Measurements from ENCODE around the gene PTPRG. TPM values are rescaled to one million over a fixed set of nuclear protein-coding genes. Genes with fewer than 3 reads are reported as not detected.

Gene PTPRG
- total and polyA plus RNA-seq, 2 experiments from 2014 or later = 24.4 to 131 TPM

GRCh38 chr3:62261736-62262135 is 700.4 kb downstream of the PTPRG start:
- H3F3A ChIP-seq (replicated peaks; ENCODE audit: low read depth) = no peaks in the 10 kb centered on the region
- peaks cover 4% of the 10 kb centered on the region for H3K27me3 Mint-ChIP-seq (ENCODE audit: insufficient read depth, low read depth, poor library complexity)
- ATAC-seq (no peak), DNase-seq (ENCODE audit: low spot score) (no peak)
- H3K4me2 ChIP-seq = no peak overlapping the region
- peaks cover 4% of the 10 kb centered on the region; the same call in 1 of the 2 replicates for H3K36me3 ChIP-seq (ENCODE audit: insufficient read depth)
- no peak overlapping the region for H3K4me3 Mint-ChIP-seq
- H3K27ac ChIP-seq (ENCODE audit: low read depth) = no peak overlapping the region
- peaks cover 12% of the 10 kb centered on the region for H3K36me3 Mint-ChIP-seq (ENCODE audit: low read depth)
- no peaks in the 10 kb centered on the region for H3K9me3 Mint-ChIP-seq
- H2AFZ ChIP-seq = no peak overlapping the region
- no peaks in the 10 kb centered on the region for H3K9me2 ChIP-seq (ENCODE audit: insufficient read depth)
- H3K27ac Mint-ChIP-seq = no peak overlapping the region
- peaks cover 24% of the 10 kb centered on the region for H3K4me1 Mint-ChIP-seq
- no peak overlapping the region for H3K4me3 ChIP-seq
- H3K79me2 ChIP-seq (replicated peaks; ENCODE audit: insufficient read depth) = no peaks in the 10 kb centered on the region
- no peaks in the 10 kb centered on the region for H4K20me1 ChIP-seq (replicated peaks; ENCODE audit: insufficient read depth)
- TF ChIP-seq ZNF331 (CRISPR knock-in tag; IDR thresholded peaks at IDR 0.05; ENCODE audit: low read depth) = no peak
- no peak for TF ChIP-seq ETS1 (IDR thresholded peaks at IDR 0.05)
- TF ChIP-seq EZH2phosphoT487 (IDR thresholded peaks at IDR 0.05; ENCODE audit: unreplicated experiment) = no peak
- no peak for TF ChIP-seq ZNF114 (CRISPR knock-in tag; IDR thresholded peaks at IDR 0.05)
- TF ChIP-seq CREB1 (CRISPR knock-in tag; IDR thresholded peaks at IDR 0.05; ENCODE audit: low read depth) = no peak
- no peak for TF ChIP-seq POLR2AphosphoS5 (IDR thresholded peaks at IDR 0.05; ENCODE audit: low read depth)
- TF ChIP-seq ZNF462 (CRISPR knock-in tag; IDR thresholded peaks at IDR 0.05) = no peak
- TF ChIP-seq EZH2 (IDR thresholded peaks at IDR 0.05; ENCODE audit: low read depth, unreplicated experiment) = no peak
- no peak for TF ChIP-seq JUNB (IDR thresholded peaks at IDR 0.05; ENCODE audit: unreplicated experiment)
- no peak for TF ChIP-seq NANOG (IDR thresholded peaks at IDR 0.05; ENCODE audit: borderline replicate concordance)
- no peak for TF ChIP-seq CTCF (conservative IDR thresholded peaks at IDR 0.05; ENCODE audit: low read depth in 2 of 2)
- no peak for TF ChIP-seq REST (IDR thresholded peaks at IDR 0.05; ENCODE audit: unreplicated experiment)
- no peak for TF ChIP-seq STAT1 (IDR thresholded peaks at IDR 0.05; ENCODE audit: unreplicated experiment)
- H3K27me3 ChIP-seq (ENCODE audit: insufficient read depth) = no peaks in the 10 kb centered on the region
- peaks cover 15% of the 10 kb centered on the region; the same call in 1 of the 2 replicates for H3K4me1 ChIP-seq (ENCODE audit: insufficient read depth)

Data from GM23338 (cell line).